K562 (cell line): ENCODE data around the gene HTR3C. TPM values are rescaled to one million over a fixed set of nuclear protein-coding genes. Genes with fewer than 3 reads are reported as not detected.

ENCODE experiments used
- BDP1 ChIP-seq: IDR thresholded peaks from 3 replicates; pipeline ENCODE4 v1.6.1; 2011; ENCODE audit not compliant: insufficient read length, insufficient read depth
- CBX1 ChIP-seq: sonication (generic); IDR thresholded peaks from 2 replicates; pipeline ENCODE4 v1.6.1; 2016; ENCODE audit warnings: antibody characterized with exemption, low read depth, mild to moderate bottlenecking
- CTBP1 ChIP-seq: fragments of 450-650 bp; IDR thresholded peaks from 2 replicates; pipeline ENCODE4 v1.6.1; 2016; ENCODE audit warnings: borderline replicate concordance
- ESRRB ChIP-seq: fragments of 250-450 bp; sonication (Bioruptor Pico); IDR thresholded peaks from 2 replicates; pipeline ENCODE4 v1.5.0; 2020; ENCODE audit warnings: mild to moderate bottlenecking, moderate library complexity, borderline replicate concordance
- FOXA3 ChIP-seq, 2 experiments: fragments of 450-650 bp in 1 of 2; sonication (generic) in 1 of 2; formaldehyde crosslinking; IDR thresholded peaks in 1 of 2; conservative IDR thresholded peaks in 1 of 2; 2 replicates each; pipeline versions ENCODE4 v1.4.0 to v1.8.0; 2020 to 2022; ENCODE audit warnings: mild to moderate bottlenecking in 2 of 2, missing genetic modification reagents in 1 of 2
- FOXK1 ChIP-seq: sonication (generic); formaldehyde crosslinking; IDR thresholded peaks from 2 replicates; pipeline ENCODE4 v1.8.0; 2022; ENCODE audit warnings: missing genetic modification reagents, mild to moderate bottlenecking, borderline replicate concordance
- HDAC1 ChIP-seq, 2 experiments: fragments of 450-650 bp; IDR thresholded peaks; 2 replicates each; pipeline ENCODE4 v1.6.1; 2016 to 2017; ENCODE audit warnings: inconsistent platforms in 1 of 2, mild to moderate bottlenecking in 1 of 2, moderate library complexity in 1 of 2
- HDAC6 ChIP-seq: IDR thresholded peaks from 2 replicates; pipeline ENCODE4 v1.6.1; 2012; ENCODE audit warnings: low read depth, mild to moderate bottlenecking, control low read depth, inconsistent platforms, low read length, moderate library complexity
- MIER1 ChIP-seq: fragments of 450-650 bp; IDR thresholded peaks from 2 replicates; pipeline ENCODE4 v1.6.1; 2016; ENCODE audit warnings: antibody characterized with exemption, mild to moderate bottlenecking, low read depth
- NCOA1 ChIP-seq: fragments of 450-650 bp; IDR thresholded peaks from 2 replicates; pipeline ENCODE4 v1.6.1; 2016; ENCODE audit warnings: low read depth
- NFIC ChIP-seq: fragments of 450-650 bp; IDR thresholded peaks from 2 replicates; pipeline ENCODE4 v1.6.1; 2017; ENCODE audit warnings: mild to moderate bottlenecking, inconsistent platforms
- PRPF4 ChIP-seq: fragments of 200-400 bp; formaldehyde crosslinking; IDR thresholded peaks from one replicate; pipeline ENCODE4 v1.6.1; 2017; ENCODE audit warnings: low read length, low read depth, mild to moderate bottlenecking; ENCODE audit not compliant: insufficient read depth, poor library complexity, severe bottlenecking
- RBM17 ChIP-seq: fragments of 200-400 bp; formaldehyde crosslinking; IDR thresholded peaks from 2 replicates; pipeline ENCODE4 v1.6.1; 2017; ENCODE audit warnings: low read depth, mild to moderate bottlenecking, low read length, borderline replicate concordance
- RBM34 ChIP-seq: fragments of 200-400 bp; formaldehyde crosslinking; IDR thresholded peaks from 2 replicates; pipeline ENCODE4 v1.6.1; 2018; ENCODE audit warnings: low read length, borderline replicate concordance; ENCODE audit not compliant: insufficient read depth
- SLC30A9 ChIP-seq: fragments of 250-450 bp; sonication (Bioruptor Pico); IDR thresholded peaks from 2 replicates; pipeline ENCODE4 v1.8.0; 2022; ENCODE audit warnings: mild to moderate bottlenecking, moderate library complexity
- SP1 ChIP-seq: sonication (generic); formaldehyde crosslinking; IDR thresholded peaks from 2 replicates; pipeline ENCODE4 v1.8.1; 2022; ENCODE audit warnings: mild to moderate bottlenecking, missing genetic modification reagents
- TEAD2 ChIP-seq: fragments of 450-650 bp; IDR thresholded peaks from 2 replicates; pipeline ENCODE4 v1.6.1; 2016; ENCODE audit warnings: missing genetic modification characterization, control low read depth, missing compliant biosample characterization
- TRIM24 ChIP-seq, 2 experiments: fragments of 450-650 bp; IDR thresholded peaks; 2 replicates each; pipeline ENCODE4 v1.6.1; 2016
- XRCC3 ChIP-seq: fragments of 450-650 bp; IDR thresholded peaks from 2 replicates; pipeline ENCODE4 v1.6.1; 2017; ENCODE audit warnings: mild to moderate bottlenecking, moderate library complexity
- XRCC5 ChIP-seq: fragments of 200-400 bp; formaldehyde crosslinking; IDR thresholded peaks from 2 replicates; pipeline ENCODE4 v1.6.1; 2017; ENCODE audit warnings: low read depth, mild to moderate bottlenecking, low read length
- ZNF23 ChIP-seq: fragments of 250-450 bp; sonication (Bioruptor Pico); IDR thresholded peaks from 2 replicates; pipeline ENCODE4 v1.4.0; 2020; ENCODE audit warnings: mild to moderate bottlenecking
- polyA plus RNA-seq, 8 experiments: library from polyadenylated mRNA; depleted of rRNA in 4 of 8; stranded (reverse) in 5 of 8; unstranded in 3 of 8; fragments of >200 nt; fragmentation: Nextera tagmentation in 2 of 8; fragmentation: Illumina TruSeq in 1 of 8; extraction: Ambion mirVana in 2 of 8; extraction: Trizol in 1 of 8; gene quantifications; 2 replicates each; pipeline versions ENCODE4 v1.2.1 to v1.2.3, GENCODE V29; 2011 to 2014; ENCODE audit warnings: inconsistent platforms in 1 of 8, missing spikeins in 1 of 8
- total RNA-seq, 7 experiments: library from RNA; depleted of rRNA in 6 of 7; stranded (reverse); fragments of >200 nt in 6 of 7; fragmentation: Illumina TruSeq in 2 of 7; extraction: Trizol in 2 of 7; gene quantifications; 2 replicates each; pipeline versions ENCODE4 v1.2.1 to v1.2.3, GENCODE V29; 2011 to 2021; ENCODE audit warnings: low replicate concordance in 1 of 7
- TF ChIP-seq, protein P1 (sequence below): sonication (generic); formaldehyde crosslinking; IDR thresholded peaks from 2 replicates; pipeline ENCODE4 v1.8.0; 2022; ENCODE audit warnings: mild to moderate bottlenecking, missing genetic modification reagents
- TF ChIP-seq, protein P2 (sequence below): sonication (generic); formaldehyde crosslinking; IDR thresholded peaks from 2 replicates; pipeline ENCODE4 v1.8.1; 2023; ENCODE audit warnings: mild to moderate bottlenecking, missing genetic modification reagents
- TF ChIP-seq, protein P3 (sequence below): fragments of 250-450 bp; sonication (Bioruptor Pico); IDR thresholded peaks from 2 replicates; pipeline ENCODE4 v1.8.0; 2022; ENCODE audit warnings: moderate library complexity, mild to moderate bottlenecking, inconsistent platforms
- TF ChIP-seq, protein P4 (sequence below): fragments of 250-450 bp; sonication (Bioruptor Pico); IDR thresholded peaks from 2 replicates; pipeline ENCODE4 v1.8.0; 2022; ENCODE audit warnings: moderate library complexity, mild to moderate bottlenecking, inconsistent platforms

HTR3C gene
- total and polyA plus RNA-seq, 9 of the 15 experiments (the other 6 are each of a cell fraction or from before 2014, with no cell fraction given), result 0.04 to 0.06 TPM; not detected in 7

DNA sequence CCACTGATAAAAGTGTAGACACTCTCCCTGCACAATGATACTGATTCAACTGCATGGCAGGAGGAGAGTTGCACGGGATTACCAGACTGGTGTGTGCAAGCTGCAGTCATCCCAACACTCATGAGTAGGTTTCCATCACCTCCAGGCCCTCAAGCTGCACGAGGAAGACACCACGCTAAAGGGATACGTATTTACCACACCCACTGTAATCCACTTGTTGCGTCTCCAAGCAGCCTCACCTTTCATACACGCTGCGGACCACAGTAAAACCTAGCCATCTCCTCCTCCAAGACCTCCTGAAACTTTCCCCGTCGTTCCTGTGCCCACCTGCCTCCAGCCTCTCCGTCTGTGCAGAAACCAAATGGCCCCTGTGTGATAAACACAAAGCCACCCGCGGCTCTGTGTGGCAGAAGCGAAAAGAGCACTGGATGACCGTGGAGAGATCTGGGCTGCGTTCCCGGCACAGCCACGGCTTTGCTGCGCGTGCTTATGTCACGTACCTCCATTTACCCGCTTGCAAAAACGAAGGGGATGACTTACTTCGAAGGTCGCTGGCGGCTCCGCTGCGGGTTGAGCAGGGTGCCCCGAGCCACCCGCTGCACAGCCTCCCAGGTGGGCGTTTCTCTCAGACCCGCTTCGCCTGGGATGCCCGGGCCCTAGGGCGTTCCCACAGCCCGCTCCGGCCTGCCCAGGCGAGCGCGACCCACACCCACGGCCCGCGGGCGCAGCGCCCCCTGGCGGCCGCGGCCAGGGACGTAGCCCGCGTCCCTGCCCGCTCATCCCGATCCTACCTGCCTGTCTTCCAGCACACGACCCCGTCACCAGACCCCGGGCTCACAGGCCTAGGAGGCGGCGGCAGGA, 35.8 kb upstream of the HTR3C start (continued):
- TF ChIP-seq, protein P1, sequence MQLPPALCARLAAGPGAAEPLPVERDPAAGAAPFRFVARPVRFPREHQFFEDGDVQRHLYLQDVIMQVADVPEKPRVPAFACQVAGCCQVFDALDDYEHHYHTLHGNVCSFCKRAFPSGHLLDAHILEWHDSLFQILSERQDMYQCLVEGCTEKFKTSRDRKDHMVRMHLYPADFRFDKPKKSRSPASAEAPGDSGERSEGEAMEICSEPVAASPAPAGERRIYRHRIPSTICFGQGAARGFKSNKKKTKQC (CRISPR knock-in tag), result peak; percentile 82; the same call in 1 of the 2 replicates
- no peak for TF ChIP-seq SLC30A9 (CRISPR knock-in tag)
- TF ChIP-seq RBM17, result no peak
- TF ChIP-seq PRPF4, result no peak
- peak in 1 of 2 experiments; percentile 63; a peak in 2 of 4 replicates for TF ChIP-seq HDAC1 (IDR thresholded peaks at IDR 0.05)
- no peak for TF ChIP-seq CBX1
- no peak for TF ChIP-seq XRCC3
- TF ChIP-seq ZNF23 (CRISPR knock-in tag), result no peak
- TF ChIP-seq RBM34, result no peak
- 0 out of 4 replicates have a peak, but pooled peaks of 1 of the 2 experiments have one; percentile 7 for TF ChIP-seq TRIM24 (IDR thresholded peaks at IDR 0.05)
- TF ChIP-seq FOXA3 (CRISPR knock-in tag; conservative IDR thresholded peaks at IDR 0.05 in 1 of 2, IDR thresholded peaks at IDR 0.05 in 1 of 2), result no peak
- no peak for TF ChIP-seq NCOA1
- TF ChIP-seq MIER1, result no peak
- 0 out of 2 replicates have a peak, but pooled peaks have one; percentile 79 for TF ChIP-seq XRCC5
- no peak for TF ChIP-seq ESRRB (CRISPR knock-in tag)
- TF ChIP-seq TEAD2 (tag), result no peak
- TF ChIP-seq SP1 (CRISPR knock-in tag), result no peak
- no peak for TF ChIP-seq BDP1
- TF ChIP-seq, protein P2, sequence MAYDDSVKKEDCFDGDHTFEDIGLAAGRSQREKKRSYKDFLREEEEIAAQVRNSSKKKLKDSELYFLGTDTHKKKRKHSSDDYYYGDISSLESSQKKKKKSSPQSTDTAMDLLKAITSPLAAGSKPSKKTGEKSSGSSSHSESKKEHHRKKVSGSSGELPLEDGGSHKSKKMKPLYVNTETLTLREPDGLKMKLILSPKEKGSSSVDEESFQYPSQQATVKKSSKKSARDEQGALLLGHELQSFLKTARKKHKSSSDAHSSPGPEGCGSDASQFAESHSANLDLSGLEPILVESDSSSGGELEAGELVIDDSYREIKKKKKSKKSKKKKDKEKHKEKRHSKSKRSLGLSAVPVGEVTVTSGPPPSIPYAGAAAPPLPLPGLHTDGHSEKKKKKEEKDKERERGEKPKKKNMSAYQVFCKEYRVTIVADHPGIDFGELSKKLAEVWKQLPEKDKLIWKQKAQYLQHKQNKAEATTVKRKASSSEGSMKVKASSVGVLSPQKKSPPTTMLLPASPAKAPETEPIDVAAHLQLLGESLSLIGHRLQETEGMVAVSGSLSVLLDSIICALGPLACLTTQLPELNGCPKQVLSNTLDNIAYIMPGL, result peak; percentile 79; the same call in 1 of the 2 replicates
- TF ChIP-seq HDAC6, result no peak
- TF ChIP-seq CTBP1, result peak; percentile 80
- TF ChIP-seq, protein P3, sequence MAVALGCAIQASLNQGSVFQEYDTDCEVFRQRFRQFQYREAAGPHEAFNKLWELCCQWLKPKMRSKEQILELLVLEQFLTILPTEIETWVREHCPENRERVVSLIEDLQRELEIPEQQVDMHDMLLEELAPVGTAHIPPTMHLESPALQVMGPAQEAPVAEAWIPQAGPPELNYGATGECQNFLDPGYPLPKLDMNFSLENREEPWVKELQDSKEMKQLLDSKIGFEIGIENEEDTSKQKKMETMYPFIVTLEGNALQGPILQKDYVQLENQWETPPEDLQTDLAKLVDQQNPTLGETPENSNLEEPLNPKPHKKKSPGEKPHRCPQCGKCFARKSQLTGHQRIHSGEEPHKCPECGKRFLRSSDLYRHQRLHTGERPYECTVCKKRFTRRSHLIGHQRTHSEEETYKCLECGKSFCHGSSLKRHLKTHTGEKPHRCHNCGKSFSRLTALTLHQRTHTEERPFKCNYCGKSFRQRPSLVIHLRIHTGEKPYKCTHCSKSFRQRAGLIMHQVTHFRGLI (CRISPR knock-in tag), result no peak
- no peak for TF ChIP-seq FOXK1 (CRISPR knock-in tag)
- TF ChIP-seq, protein P4, sequence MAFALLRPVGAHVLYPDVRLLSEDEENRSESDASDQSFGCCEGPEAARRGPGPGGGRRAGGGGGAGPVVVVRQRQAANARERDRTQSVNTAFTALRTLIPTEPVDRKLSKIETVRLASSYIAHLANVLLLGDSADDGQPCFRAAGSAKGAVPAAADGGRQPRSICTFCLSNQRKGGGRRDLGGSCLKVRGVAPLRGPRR, result no peak
- no peak for TF ChIP-seq NFIC
